ENCODE data around the gene NSUN7. TPM values are rescaled to one million over a fixed set of nuclear protein-coding genes. Genes with fewer than 3 reads are reported as not detected.

Gene NSUN7
- total RNA-seq, 1 experiment from 2014 or later = 0.90 TPM

GRCh38 chr4:40850496-40850895 is 100.7 kb downstream of the NSUN7 start:
- ChIA-PET POLR2A (ENCODE audit: low non-redundant PET) (no interaction called here), CTCF (no interaction called here)
- TF ChIP-seq, protein P1, sequence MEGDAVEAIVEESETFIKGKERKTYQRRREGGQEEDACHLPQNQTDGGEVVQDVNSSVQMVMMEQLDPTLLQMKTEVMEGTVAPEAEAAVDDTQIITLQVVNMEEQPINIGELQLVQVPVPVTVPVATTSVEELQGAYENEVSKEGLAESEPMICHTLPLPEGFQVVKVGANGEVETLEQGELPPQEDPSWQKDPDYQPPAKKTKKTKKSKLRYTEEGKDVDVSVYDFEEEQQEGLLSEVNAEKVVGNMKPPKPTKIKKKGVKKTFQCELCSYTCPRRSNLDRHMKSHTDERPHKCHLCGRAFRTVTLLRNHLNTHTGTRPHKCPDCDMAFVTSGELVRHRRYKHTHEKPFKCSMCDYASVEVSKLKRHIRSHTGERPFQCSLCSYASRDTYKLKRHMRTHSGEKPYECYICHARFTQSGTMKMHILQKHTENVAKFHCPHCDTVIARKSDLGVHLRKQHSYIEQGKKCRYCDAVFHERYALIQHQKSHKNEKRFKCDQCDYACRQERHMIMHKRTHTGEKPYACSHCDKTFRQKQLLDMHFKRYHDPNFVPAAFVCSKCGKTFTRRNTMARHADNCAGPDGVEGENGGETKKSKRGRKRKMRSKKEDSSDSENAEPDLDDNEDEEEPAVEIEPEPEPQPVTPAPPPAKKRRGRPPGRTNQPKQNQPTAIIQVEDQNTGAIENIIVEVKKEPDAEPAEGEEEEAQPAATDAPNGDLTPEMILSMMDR (conservative IDR thresholded peaks at IDR 0.05; ENCODE audit: low read depth, low read length) = no peak
- TF ChIP-seq EZH2 (IDR thresholded peaks at IDR 0.05; ENCODE audit: borderline replicate concordance, low read depth, low read length, poor library complexity, severe bottlenecking) = no peak
- no peak overlapping the region for H3K27ac ChIP-seq (ENCODE audit: low read depth, low read length, poor library complexity, severe bottlenecking)
- no peak overlapping the region for H3K4me3 ChIP-seq (ENCODE audit: low read depth, low read length, poor library complexity, severe bottlenecking)
- no peak for DNase-seq (ENCODE audit: low spot score)
- H3K9me3 ChIP-seq (ENCODE audit: low read depth, low read length, poor library complexity, severe bottlenecking) = no peaks in the 10 kb centered on the region
- H3K36me3 ChIP-seq (ENCODE audit: insufficient read depth, low read length, poor library complexity, severe bottlenecking) = no peaks in the 10 kb centered on the region
- intact Hi-C loops (cut with micrococcal nuclease; ENCODE audit: unreplicated experiment) = no loop called here
- no TSS peak for BruUV-seq (replicated peaks)
- H3K27me3 ChIP-seq (replicated peaks; ENCODE audit: insufficient read depth, low read depth, low read length, poor library complexity) = no peaks in the 10 kb centered on the region
- no peaks in the 10 kb centered on the region for H3K4me1 ChIP-seq (ENCODE audit: insufficient read depth, low read length, poor library complexity, severe bottlenecking)

- no peak overlapping the region for H3K27ac ChIP-seq (ENCODE audit: low read depth, low read length, poor library complexity, severe bottlenecking)
- POLR2A ChIA-PET (ENCODE audit: low non-redundant PET) = no interaction called here
- H3K4me1 ChIP-seq (ENCODE audit: insufficient read depth, low read length, poor library complexity, severe bottlenecking) = no peaks in the 10 kb centered on the region
- CTCF ChIA-PET = no interaction called here
- no peaks in the 10 kb centered on the region for H3K36me3 ChIP-seq (ENCODE audit: insufficient read depth, low read length, poor library complexity, severe bottlenecking)
- no peaks in the 10 kb centered on the region for H3K9me3 ChIP-seq (ENCODE audit: low read depth, low read length, poor library complexity, severe bottlenecking)
- BruUV-seq (replicated peaks) = no TSS peak
- peak overlapping the region; percentile 37 for H3K4me3 ChIP-seq (ENCODE audit: low read depth, low read length, poor library complexity, severe bottlenecking)
- no peak for DNase-seq (ENCODE audit: low spot score)
- TF ChIP-seq, protein P1 (conservative IDR thresholded peaks at IDR 0.05; ENCODE audit: low read depth, low read length) = no peak
- TF ChIP-seq EZH2 (IDR thresholded peaks at IDR 0.05; ENCODE audit: borderline replicate concordance, low read depth, low read length, poor library complexity, severe bottlenecking) = no peak
- no peaks in the 10 kb centered on the region for H3K27me3 ChIP-seq (replicated peaks; ENCODE audit: insufficient read depth, low read depth, low read length, poor library complexity)
- intact Hi-C loops (cut with micrococcal nuclease; ENCODE audit: unreplicated experiment) = no loop called here
These were observed 106.6 kb downstream of the NSUN7 start for GRCh38 chr4:40856277-40856839.

- BruUV-seq (replicated peaks) = no TSS peak
- no peaks in the 10 kb centered on the region for H3K36me3 ChIP-seq (ENCODE audit: insufficient read depth, low read length, poor library complexity, severe bottlenecking)
- no peaks in the 10 kb centered on the region for H3K4me1 ChIP-seq (ENCODE audit: insufficient read depth, low read length, poor library complexity, severe bottlenecking)
- no peaks in the 10 kb centered on the region for H3K27me3 ChIP-seq (replicated peaks; ENCODE audit: insufficient read depth, low read depth, low read length, poor library complexity)
- POLR2A ChIA-PET (ENCODE audit: low non-redundant PET) = no interaction called here
- intact Hi-C loops (cut with micrococcal nuclease; ENCODE audit: unreplicated experiment) = no loop called here
- H3K27ac ChIP-seq (ENCODE audit: low read depth, low read length, poor library complexity, severe bottlenecking) = no peak overlapping the region
- peak overlapping the region; percentile 37 for H3K4me3 ChIP-seq (ENCODE audit: low read depth, low read length, poor library complexity, severe bottlenecking)
- TF ChIP-seq, protein P1 (conservative IDR thresholded peaks at IDR 0.05; ENCODE audit: low read depth, low read length) = no peak
- no peak for TF ChIP-seq EZH2 (IDR thresholded peaks at IDR 0.05; ENCODE audit: borderline replicate concordance, low read depth, low read length, poor library complexity, severe bottlenecking)
- DNase-seq (ENCODE audit: low spot score) = peak; percentile 63
- H3K9me3 ChIP-seq (ENCODE audit: low read depth, low read length, poor library complexity, severe bottlenecking) = no peaks in the 10 kb centered on the region
- CTCF ChIA-PET = no interaction called here
These were observed 107.1 kb downstream of the NSUN7 start for GRCh38 chr4:40856840-40857362.
